GM18508 (cell line): ENCODE measurements around the gene SPATA32.

ENCODE experiments used
- ATAC-seq: cut with Tn5 transposase; IDR thresholded peaks from one replicate; pipeline ENCODE4 v1.9.1; 2021; ENCODE audit warnings: moderate number of reproducible peaks; ENCODE audit not compliant: insufficient read depth, unreplicated experiment

SPATA32 gene

GRCh38 chr17:45232514-45233422 lies 29.1 kb downstream of the SPATA32 start:
- ATAC-seq, result no peak

- ATAC-seq, result no peak
Measured at GRCh38 chr17:45231481-45232116, 30.3 kb downstream of the SPATA32 start.

- ATAC-seq, result no peak
Measured at GRCh38 chr17:45230787-45231480, 31.0 kb downstream of the SPATA32 start.

GRCh38 chr17:45230410-45230786 lies 31.5 kb downstream of the SPATA32 start:
- no peak for ATAC-seq

- no peak for ATAC-seq
Measured at GRCh38 chr17:45229681-45230409, 32.0 kb downstream of the SPATA32 start.

- ATAC-seq, result no peak
Measured at GRCh38 chr17:45228763-45229539, 32.9 kb downstream of the SPATA32 start.

- no peak for ATAC-seq
Measured at GRCh38 chr17:45227926-45228762, 33.8 kb downstream of the SPATA32 start.

- no peak for ATAC-seq
Measured at GRCh38 chr17:45227101-45227925, 34.6 kb downstream of the SPATA32 start.

GRCh38 chr17:45226576-45226975 lies 35.3 kb downstream of the SPATA32 start:
- ATAC-seq, result no peak

GRCh38 chr17:45225964-45226530 lies 35.8 kb downstream of the SPATA32 start:
- ATAC-seq, result no peak

GRCh38 chr17:45225051-45225700 lies 36.7 kb downstream of the SPATA32 start:
- no peak for ATAC-seq

- no peak for ATAC-seq
Measured at GRCh38 chr17:45224671-45225050, 37.2 kb downstream of the SPATA32 start.

- ATAC-seq, result no peak
Measured at GRCh38 chr17:45223539-45224528, 38.1 kb downstream of the SPATA32 start.

GRCh38 chr17:45222996-45223538 lies 38.8 kb downstream of the SPATA32 start:
- no peak for ATAC-seq

- ATAC-seq, result no peak
Measured at GRCh38 chr17:45222289-45222995, 39.5 kb downstream of the SPATA32 start.
